H1 (cell line): ENCODE measurements around the gene TRPM1. TPM values are rescaled to one million over a fixed set of nuclear protein-coding genes. Genes with fewer than 3 reads are reported as not detected.

Experiments used
- CTCF ChIA-PET: fragments of 300-600 bp; sonication (Branson Sonifier 250); formaldehyde crosslinking; loops from one replicate; lab custom pipeline; 2021; ENCODE audit not compliant: partially characterized antibody; lab: Charles Lee
- POLR2A ChIA-PET: fragments of 300-600 bp; sonication (Branson Sonifier 250); formaldehyde crosslinking; loops from one replicate; lab custom pipeline; 2021; ENCODE audit warnings: inconsistent platforms; ENCODE audit not compliant: partially characterized antibody; lab: Charles Lee
- DNase-seq, 2 experiments: peaks; one replicate each; pipeline versions ENCODE4 v3.0.0 to v3.0.0-alpha.2; 2010 to 2022; ENCODE audit warnings: low spot score in 2 of 2, low read depth in 1 of 2, mixed read lengths in 1 of 2
- FAIRE-seq: peaks from 2 replicates; lab custom pipeline; 2011; peaks lifted over from hg19 to GRCh38; lab: Jason Lieb, UNC
- H2AFZ ChIP-seq: 2 replicates; pipeline ENCODE4 v1.8.1; 2012; ENCODE audit warnings: low read length, inconsistent platforms
- H2AK5ac ChIP-seq: 2 replicates; pipeline ENCODE4 v1.6.1; 2013; ENCODE audit warnings: low read depth, low read length
- H2BK120ac ChIP-seq: replicated peaks from 2 replicates; pipeline ENCODE3; 2013; ENCODE audit warnings: low read depth, low read length, inconsistent platforms
- H2BK12ac ChIP-seq: 2 replicates; pipeline ENCODE4 v1.6.1; 2013; ENCODE audit warnings: low read depth, low read length
- H2BK15ac ChIP-seq: 2 replicates; pipeline ENCODE4 v1.6.1; 2013; ENCODE audit warnings: low read length
- H2BK20ac ChIP-seq: 2 replicates; pipeline ENCODE4 v1.6.1; 2013; ENCODE audit warnings: low read length
- H2BK5ac ChIP-seq: 2 replicates; pipeline ENCODE4 v1.6.1; 2013; ENCODE audit warnings: low read depth, low read length
- H3K14ac ChIP-seq: 2 replicates; pipeline ENCODE4 v1.6.1; 2013; ENCODE audit warnings: inconsistent platforms; ENCODE audit not compliant: insufficient read length
- H3K18ac ChIP-seq: 2 replicates; pipeline ENCODE4 v1.6.1; 2013; ENCODE audit warnings: low read length; ENCODE audit errors: extremely low read depth
- H3K23ac ChIP-seq: 2 replicates; pipeline ENCODE4 v1.6.1; 2013; ENCODE audit warnings: inconsistent platforms; ENCODE audit not compliant: insufficient read length
- H3K23me2 ChIP-seq: 2 replicates; pipeline ENCODE4 v1.6.1; 2013; ENCODE audit warnings: low read depth, low read length
- H3K27ac ChIP-seq: 2 replicates; pipeline ENCODE4 v1.6.1; 2011; ENCODE audit warnings: low read depth, low read length, inconsistent platforms
- H3K27me3 ChIP-seq, 4 experiments: replicated peaks in 1 of 4; 1 replicate in 1 of 4; 2 replicates in 3 of 4; pipeline versions ENCODE4 v1.6.1 to v1.8.1; 2011 to 2013; ENCODE audit warnings: low read length in 3 of 4, mild to moderate bottlenecking in 3 of 4, inconsistent platforms in 2 of 4, mixed read lengths in 2 of 4, moderate library complexity in 1 of 4; ENCODE audit not compliant: control insufficient read depth in 3 of 4, insufficient read depth in 3 of 4; ENCODE audit errors: extremely low read depth in 1 of 4
- H3K36me3 ChIP-seq, 4 experiments: 2 replicates each; pipeline versions ENCODE4 v1.6.1 to v1.8.1; 2011 to 2013; ENCODE audit warnings: mild to moderate bottlenecking in 4 of 4, low read length in 3 of 4, moderate library complexity in 2 of 4, control low read depth in 1 of 4, inconsistent platforms in 1 of 4; ENCODE audit not compliant: insufficient read depth in 4 of 4, control insufficient read depth in 2 of 4
- H3K4ac ChIP-seq: replicated peaks from 2 replicates; pipeline ENCODE3; 2013; ENCODE audit warnings: low read length, low read depth, mixed read lengths, inconsistent platforms; ENCODE audit not compliant: insufficient read length
- H3K4me1 ChIP-seq, 4 experiments: replicated peaks in 1 of 4; 1 replicate in 1 of 4; 2 replicates in 3 of 4; pipeline versions ENCODE4 v1.6.1 to v1.8.1; 2011 to 2013; ENCODE audit warnings: low read length in 3 of 4, inconsistent platforms in 2 of 4, mixed read lengths in 1 of 4; ENCODE audit not compliant: insufficient read depth in 4 of 4, control insufficient read depth in 3 of 4
- H3K4me2 ChIP-seq, 2 experiments: 2 replicates each; pipeline versions ENCODE4 v1.6.1 to v1.8.1; 2011 to 2013; ENCODE audit warnings: low read depth in 2 of 2, low read length in 2 of 2, control low read depth in 1 of 2, inconsistent platforms in 1 of 2, mild to moderate bottlenecking in 1 of 2; ENCODE audit not compliant: insufficient read depth in 1 of 2
- H3K4me3 ChIP-seq, 4 experiments: fragments of 200-600, 300-600 bp in 1 of 4; sonication (generic), shearing (Covaris generic), sonication (Bioruptor Twin) in 1 of 4; 2 replicates each; pipeline versions ENCODE4 v1.5.1 to v1.8.1; 2011 to 2016; ENCODE audit warnings: low read length in 4 of 4, low read depth in 3 of 4, control low read depth in 2 of 4, inconsistent platforms in 2 of 4, mild to moderate bottlenecking in 2 of 4, mixed read lengths in 1 of 4, moderate library complexity in 1 of 4; ENCODE audit not compliant: insufficient read depth in 2 of 4; ENCODE audit errors: extremely low read depth in 1 of 4
- H3K56ac ChIP-seq: replicated peaks from 2 replicates; pipeline ENCODE3; 2013; ENCODE audit warnings: low read depth, mild to moderate bottlenecking, mixed read lengths, low read length, inconsistent platforms; ENCODE audit not compliant: insufficient read length
- H3K79me1 ChIP-seq: 2 replicates; pipeline ENCODE4 v1.6.1; 2013; ENCODE audit warnings: low read depth, low read length, control low read depth
- H3K79me2 ChIP-seq, 2 experiments: 2 replicates each; pipeline versions ENCODE4 v1.6.1 to v1.8.1; 2012 to 2013; ENCODE audit warnings: low read length in 2 of 2, mild to moderate bottlenecking in 2 of 2, inconsistent platforms in 1 of 2; ENCODE audit not compliant: insufficient read depth in 2 of 2, control insufficient read depth in 1 of 2
- H3K9ac ChIP-seq, 4 experiments: replicated peaks in 1 of 4; 1 replicate in 1 of 4; 2 replicates in 3 of 4; pipeline versions ENCODE4 v1.6.1 to v1.8.1; 2011 to 2013; ENCODE audit warnings: low read depth in 3 of 4, low read length in 3 of 4, control low read depth in 2 of 4, mild to moderate bottlenecking in 2 of 4, moderate library complexity in 2 of 4, inconsistent platforms in 1 of 4; ENCODE audit errors: extremely low read depth in 1 of 4
- H3K9me3 ChIP-seq, 2 experiments: 2 replicates each; pipeline versions ENCODE4 v1.6.1 to v1.8.1; 2012 to 2013; ENCODE audit warnings: mild to moderate bottlenecking in 2 of 2, moderate library complexity in 2 of 2, control low read depth in 1 of 2, inconsistent platforms in 1 of 2, low read depth in 1 of 2, low read length in 1 of 2, mixed read lengths in 1 of 2; ENCODE audit not compliant: insufficient read depth in 2 of 2
- H4K20me1 ChIP-seq, 2 experiments: replicated peaks in 1 of 2; 2 replicates each; pipeline versions ENCODE3 to v1.8.1; 2011 to 2013; ENCODE audit warnings: inconsistent platforms in 2 of 2, low read length in 2 of 2, mild to moderate bottlenecking in 1 of 2; ENCODE audit not compliant: insufficient read depth in 2 of 2, control insufficient read depth in 1 of 2
- H4K5ac ChIP-seq: 2 replicates; pipeline ENCODE4 v1.6.1; 2013; ENCODE audit warnings: low read length, low read depth, mixed read lengths, inconsistent platforms; ENCODE audit not compliant: insufficient read length
- H4K8ac ChIP-seq: 2 replicates; pipeline ENCODE4 v1.8.0; 2013; ENCODE audit warnings: mild to moderate bottlenecking, moderate library complexity, low read length, inconsistent platforms; ENCODE audit not compliant: insufficient read depth; ENCODE audit errors: extremely low read depth
- H4K91ac ChIP-seq: replicated peaks from 2 replicates; pipeline ENCODE3; 2013; ENCODE audit warnings: low read length, mixed read lengths, inconsistent platforms; ENCODE audit not compliant: insufficient read length
- BCL11A ChIP-seq, 2 experiments: IDR thresholded peaks; one replicate each; pipeline ENCODE4 v1.6.1; 2011; ENCODE audit warnings: low read depth in 2 of 2, low read length in 2 of 2, mild to moderate bottlenecking in 2 of 2
- FOSL1 ChIP-seq: IDR thresholded peaks from 2 replicates; pipeline ENCODE4 v1.6.1; 2011; ENCODE audit warnings: mild to moderate bottlenecking, low read depth, low read length, moderate library complexity; ENCODE audit not compliant: insufficient read depth
- HDAC2 ChIP-seq, 2 experiments: fragments of 300-600 bp in 1 of 2; sonication (generic) in 1 of 2; IDR thresholded peaks; 2 replicates each; pipeline ENCODE4 v1.6.1; 2011 to 2012; ENCODE audit warnings: low read depth in 2 of 2, low read length in 2 of 2, mild to moderate bottlenecking in 2 of 2, moderate library complexity in 2 of 2, borderline replicate concordance in 1 of 2, inconsistent platforms in 1 of 2
- HDAC6 ChIP-seq: IDR thresholded peaks from one replicate; pipeline ENCODE4 v1.7.1; 2012; ENCODE audit warnings: low read depth, mild to moderate bottlenecking, inconsistent platforms, low read length, moderate library complexity
- JUN ChIP-seq: IDR thresholded peaks from 2 replicates; pipeline ENCODE4 v1.6.1; 2011; ENCODE audit warnings: low read depth, mild to moderate bottlenecking, improper control_type of control experiment, low read length
- RXRA ChIP-seq: IDR thresholded peaks from 2 replicates; pipeline ENCODE4 v1.6.1; 2011; ENCODE audit warnings: low read depth, mild to moderate bottlenecking, low read length, moderate library complexity; ENCODE audit not compliant: insufficient read depth
- SIRT6 ChIP-seq: IDR thresholded peaks from one replicate; pipeline ENCODE4 v1.7.1; 2012; ENCODE audit warnings: low read length, inconsistent platforms
- SP4 ChIP-seq: IDR thresholded peaks from 2 replicates; pipeline ENCODE4 v1.6.1; 2012; ENCODE audit warnings: low read length, inconsistent platforms
- TAF1 ChIP-seq: IDR thresholded peaks from 2 replicates; pipeline ENCODE4 v1.6.1; 2011; ENCODE audit warnings: mild to moderate bottlenecking, low read depth, low read length
- polyA plus RNA-seq, 7 experiments: library from polyadenylated mRNA; depleted of rRNA in 3 of 7; stranded (reverse) in 5 of 7; unstranded in 2 of 7; fragments of >200 nt in 5 of 7; fragments of 200-250 nt in 2 of 7; gene quantifications; 1 replicate in 5 of 7; 2 replicates in 1 of 7; 4 replicates in 1 of 7; pipeline versions ENCODE4 v1.2.1 to v1.2.3, GENCODE V29; 2011 to 2013; ENCODE audit warnings: missing spikeins in 2 of 7, mixed read lengths in 2 of 7
- total RNA-seq: library from RNA; stranded (reverse); fragmentation: NEBNext Ultra II Directional; extraction: Animal tissue kit (Norgen Biotek cat#: 25700); gene quantifications from 2 replicates; pipeline ENCODE4 v1.2.1, GENCODE V29; 2021

Gene TRPM1
- total and polyA plus RNA-seq, 2 of the 8 experiments (the other 6 are each of a cell fraction or from before 2014, with no cell fraction given) = 0.05 TPM; not detected in 1

GRCh38 chr15:30962079-30962478 lies 139.4 kb downstream of the TRPM1 start:
- Histone ChIP-seq H2AK5ac (no peak overlapping the region), H3K18ac (no peak overlapping the region), H2BK12ac (no peak overlapping the region), H2BK120ac (no peak overlapping the region), H3K4me3 (no peak overlapping the region), H2BK5ac (no peak overlapping the region; the same call in 1 of the 2 replicates), H3K27ac (no peak overlapping the region), H3K23ac (no peak overlapping the region), H3K4me1 (no peaks in the 10 kb centered on the region), H4K5ac (no peak overlapping the region), H3K14ac (no peak overlapping the region), H3K79me1 (no peaks in the 10 kb centered on the region), H3K9ac (no peak overlapping the region), H3K23me2 (no peaks in the 10 kb centered on the region), H3K9me3 (no peaks in the 10 kb centered on the region), H3K56ac (no peak overlapping the region), H3K36me3 (peaks cover 0 to 11% (median 6%) of the 10 kb centered on the region in 4 experiments; a peak in 6 of 8 replicates), H3K27me3 (no peaks in the 10 kb centered on the region), H4K91ac (no peak overlapping the region), H2BK15ac (no peak overlapping the region), H3K4me2 (no peak overlapping the region), H2BK20ac (no peak overlapping the region), H2AFZ (no peak overlapping the region), H3K79me2 (no peaks in the 10 kb centered on the region), H3K4ac (no peak overlapping the region), H4K8ac (no peak overlapping the region), H4K20me1 (peaks cover 0 to 2% of the 10 kb centered on the region in 2 experiments)
- POLR2A ChIA-PET = interaction anchor here (1.2 kb wide), 1 partner anchor 14 kb away, joined by 3 read pairs; no protein-coding TSS in a partner anchor
- TF ChIP-seq FOSL1 (no peak), HDAC2 (IDR thresholded peaks at IDR 0.05; ENCODE audit: borderline replicate concordance in 1 of 2, low read depth in 2 of 2, low read length in 2 of 2) (no peak), RXRA (no peak), HDAC6 (no peak), BCL11A (IDR thresholded peaks at IDR 0.05; ENCODE audit: low read depth in 2 of 2, low read length in 2 of 2) (no peak), SP4 (no peak), JUN (no peak), TAF1 (no peak), SIRT6 (no peak)
- FAIRE-seq (no peak), DNase-seq (no peak)
- CTCF ChIA-PET = interaction anchor here (0.9 to 3.4 kb wide), 3 partner anchors 16 to 167 kb away, joined by 3 to 14 read pairs (median 4); no protein-coding TSS in a partner anchor
